HEK293 (cell line): ENCODE data around the gene LMLN.

ENCODE experiments used
- CTCF ChIA-PET: fragments of 350-600 bp; formaldehyde crosslinking; extraction: SDS; loops from one replicate; lab custom pipeline; 2021; ENCODE audit warnings: antibody characterized with exemption; lab: Yijun Ruan, JAX
- POLR2A ChIA-PET: fragments of 300-600 bp; formaldehyde crosslinking; extraction: SDS; loops from one replicate; lab custom pipeline; 2020; ENCODE audit warnings: antibody characterized with exemption, inconsistent platforms; lab: Yijun Ruan, JAX
- H3K27ac ChIP-seq: fragments of 200-500 bp; sonication (Bioruptor generic); 2 replicates; pipeline ENCODE4 v1.5.1; 2014; ENCODE audit warnings: low read depth, low read length, control low read depth, inconsistent platforms; ENCODE audit errors: extremely low read depth
- H3K36me3 ChIP-seq, 2 experiments: fragments of 200-500 bp in 1 of 2; sonication (Bioruptor generic) in 1 of 2; 1 replicate in 1 of 2; 2 replicates in 1 of 2; pipeline ENCODE4 v1.5.1; 2014 to 2017; ENCODE audit warnings: inconsistent platforms in 2 of 2, low read length in 2 of 2; ENCODE audit not compliant: control insufficient read depth in 2 of 2, insufficient read depth in 1 of 2
- H3K4me1 ChIP-seq: fragments of 200-500 bp; sonication (Bioruptor generic); 2 replicates; pipeline ENCODE4 v1.5.1; 2014; ENCODE audit warnings: mild to moderate bottlenecking, low read length, inconsistent platforms; ENCODE audit not compliant: control insufficient read depth, insufficient read depth
- H3K4me3 ChIP-seq: 2 replicates; pipeline ENCODE4 v1.5.1; 2011; ENCODE audit warnings: low read depth, mild to moderate bottlenecking, control low read depth, low read length, moderate library complexity
- H3K9me3 ChIP-seq: fragments of 200-500 bp; sonication (Bioruptor generic); 2 replicates; pipeline ENCODE4 v1.5.1; 2014; ENCODE audit warnings: low read depth, low read length, inconsistent platforms; ENCODE audit not compliant: control insufficient read depth, insufficient read depth
- OVOL3 ChIP-seq: fragments of 450-650 bp; formaldehyde crosslinking; IDR thresholded peaks from 2 replicates; pipeline ENCODE4 v1.5.1; 2016; ENCODE audit warnings: missing biosample characterization, missing genetic modification characterization
- ZNF121 ChIP-seq: fragments of 450-650 bp; formaldehyde crosslinking; IDR thresholded peaks from 2 replicates; pipeline ENCODE4 v1.5.1; 2016; ENCODE audit warnings: missing biosample characterization, missing genetic modification characterization
- ZNF146 ChIP-seq: fragments of 450-650 bp; formaldehyde crosslinking; IDR thresholded peaks from 2 replicates; pipeline ENCODE4 v1.5.1; 2016; ENCODE audit warnings: missing biosample characterization, missing genetic modification characterization
- ZNF175 ChIP-seq: fragments of 450-650 bp; formaldehyde crosslinking; IDR thresholded peaks from 2 replicates; pipeline ENCODE4 v1.5.1; 2016; ENCODE audit warnings: missing biosample characterization, missing genetic modification characterization
- ZNF23 ChIP-seq: fragments of 450-650 bp; formaldehyde crosslinking; IDR thresholded peaks from 2 replicates; pipeline ENCODE4 v1.5.1; 2016; ENCODE audit warnings: missing biosample characterization, missing genetic modification characterization, borderline replicate concordance
- ZNF24 ChIP-seq: fragments of 450-650 bp; formaldehyde crosslinking; IDR thresholded peaks from 2 replicates; pipeline ENCODE4 v1.5.1; 2016; ENCODE audit warnings: missing biosample characterization, missing genetic modification characterization
- ZNF266 ChIP-seq: fragments of 450-650 bp; formaldehyde crosslinking; IDR thresholded peaks from 2 replicates; pipeline ENCODE4 v1.5.1; 2016; ENCODE audit warnings: missing biosample characterization, missing genetic modification characterization, low read depth
- ZNF391 ChIP-seq: fragments of 450-650 bp; formaldehyde crosslinking; IDR thresholded peaks from 2 replicates; pipeline ENCODE4 v1.5.1; 2016; ENCODE audit warnings: low read depth, missing biosample characterization, missing genetic modification characterization, borderline replicate concordance
- ZNF394 ChIP-seq: fragments of 450-650 bp; formaldehyde crosslinking; IDR thresholded peaks from 2 replicates; pipeline ENCODE4 v1.5.1; 2016; ENCODE audit warnings: missing biosample characterization, missing genetic modification characterization, mild to moderate bottlenecking, moderate library complexity, borderline replicate concordance
- ZNF404 ChIP-seq: fragments of 450-650 bp; formaldehyde crosslinking; IDR thresholded peaks from 2 replicates; pipeline ENCODE4 v1.5.1; 2017; ENCODE audit warnings: missing biosample characterization, missing genetic modification characterization
- ZNF423 ChIP-seq: fragments of 450-650 bp; formaldehyde crosslinking; IDR thresholded peaks from 2 replicates; pipeline ENCODE4 v1.5.1; 2016; ENCODE audit warnings: missing biosample characterization, missing genetic modification characterization
- ZNF501 ChIP-seq: fragments of 450-650 bp; formaldehyde crosslinking; IDR thresholded peaks from 2 replicates; pipeline ENCODE4 v1.5.1; 2016; ENCODE audit warnings: missing biosample characterization, missing genetic modification characterization
- ZNF600 ChIP-seq: fragments of 450-650 bp; formaldehyde crosslinking; IDR thresholded peaks from 2 replicates; pipeline ENCODE4 v1.5.1; 2016; ENCODE audit warnings: missing biosample characterization, missing genetic modification characterization
- ZNF610 ChIP-seq: fragments of 450-650 bp; formaldehyde crosslinking; IDR thresholded peaks from 2 replicates; pipeline ENCODE4 v1.5.1; 2016; ENCODE audit warnings: missing biosample characterization, missing genetic modification characterization, borderline replicate concordance
- ZNF658 ChIP-seq: fragments of 450-650 bp; formaldehyde crosslinking; IDR thresholded peaks from 2 replicates; pipeline ENCODE4; 2016; ENCODE audit warnings: missing biosample characterization, missing genetic modification characterization
- ZNF664 ChIP-seq: fragments of 450-650 bp; formaldehyde crosslinking; IDR thresholded peaks from 2 replicates; pipeline ENCODE4 v1.5.1; 2016; ENCODE audit warnings: missing biosample characterization, missing genetic modification characterization
- ZNF837 ChIP-seq: fragments of 450-650 bp; formaldehyde crosslinking; IDR thresholded peaks from 2 replicates; pipeline ENCODE4 v1.5.1; 2016; ENCODE audit warnings: missing biosample characterization, missing genetic modification characterization
- TF ChIP-seq, protein P1 (sequence below): fragments of 450-650 bp; formaldehyde crosslinking; IDR thresholded peaks from 2 replicates; pipeline ENCODE4 v1.5.1; 2016; ENCODE audit warnings: missing biosample characterization, missing genetic modification characterization
- TF ChIP-seq, protein P2 (sequence below): fragments of 450-650 bp; formaldehyde crosslinking; IDR thresholded peaks from 2 replicates; pipeline ENCODE4 v1.5.1; 2016; ENCODE audit warnings: missing biosample characterization, missing genetic modification characterization, low read depth
- TF ChIP-seq, protein P3 (sequence below): fragments of 450-650 bp; formaldehyde crosslinking; IDR thresholded peaks from 2 replicates; pipeline ENCODE4 v1.5.1; 2017; ENCODE audit warnings: missing biosample characterization, missing genetic modification characterization

LMLN gene

DNA sequence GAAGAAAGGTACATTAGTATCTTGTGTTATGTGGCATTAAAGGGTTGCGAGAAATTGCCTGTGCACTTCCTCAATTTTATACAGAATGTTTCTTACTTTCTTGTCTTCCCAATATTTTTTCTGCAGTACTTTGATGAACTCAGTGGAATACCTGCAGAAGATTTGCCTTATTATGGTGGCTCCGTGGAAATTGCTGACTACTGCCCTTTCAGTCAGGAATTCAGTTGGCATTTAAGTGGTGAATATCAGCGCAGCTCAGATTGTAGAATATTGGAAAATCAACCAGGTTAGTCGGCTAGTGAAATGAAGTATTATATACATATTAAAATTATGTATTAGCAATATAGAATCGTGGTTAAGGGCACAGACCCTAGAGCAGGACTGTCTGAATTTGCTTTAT lies 61.3 kb downstream of the LMLN start:
- Histone ChIP-seq H3K4me1 (no peaks in the 10 kb centered on the region), H3K9me3 (no peaks in the 10 kb centered on the region)
- TF ChIP-seq ZNF175: no peak
- TF ChIP-seq ZNF23 (tag by site-specific recombination): no peak
- no peak for TF ChIP-seq ZNF837
- TF ChIP-seq ZNF664: no peak
- TF ChIP-seq ZNF600 (tag by site-specific recombination): no peak
- TF ChIP-seq ZNF391 (tag by site-specific recombination): no peak
- no peak for TF ChIP-seq ZNF266 (tag by site-specific recombination)
- no peak for TF ChIP-seq ZNF423 (tag by site-specific recombination)
- TF ChIP-seq, protein P1, sequence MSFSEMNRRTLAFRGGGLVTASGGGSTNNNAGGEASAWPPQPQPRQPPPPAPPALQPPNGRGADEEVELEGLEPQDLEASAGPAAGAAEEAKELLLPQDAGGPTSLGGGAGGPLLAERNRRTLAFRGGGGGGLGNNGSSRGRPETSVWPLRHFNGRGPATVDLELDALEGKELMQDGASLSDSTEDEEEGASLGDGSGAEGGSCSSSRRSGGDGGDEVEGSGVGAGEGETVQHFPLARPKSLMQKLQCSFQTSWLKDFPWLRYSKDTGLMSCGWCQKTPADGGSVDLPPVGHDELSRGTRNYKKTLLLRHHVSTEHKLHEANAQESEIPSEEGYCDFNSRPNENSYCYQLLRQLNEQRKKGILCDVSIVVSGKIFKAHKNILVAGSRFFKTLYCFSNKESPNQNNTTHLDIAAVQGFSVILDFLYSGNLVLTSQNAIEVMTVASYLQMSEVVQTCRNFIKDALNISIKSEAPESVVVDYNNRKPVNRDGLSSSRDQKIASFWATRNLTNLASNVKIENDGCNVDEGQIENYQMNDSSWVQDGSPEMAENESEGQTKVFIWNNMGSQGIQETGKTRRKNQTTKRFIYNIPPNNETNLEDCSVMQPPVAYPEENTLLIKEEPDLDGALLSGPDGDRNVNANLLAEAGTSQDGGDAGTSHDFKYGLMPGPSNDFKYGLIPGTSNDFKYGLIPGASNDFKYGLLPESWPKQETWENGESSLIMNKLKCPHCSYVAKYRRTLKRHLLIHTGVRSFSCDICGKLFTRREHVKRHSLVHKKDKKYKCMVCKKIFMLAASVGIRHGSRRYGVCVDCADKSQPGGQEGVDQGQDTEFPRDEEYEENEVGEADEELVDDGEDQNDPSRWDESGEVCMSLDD (tag by site-specific recombination): no peak
- no peak for TF ChIP-seq ZNF146
- no peak for TF ChIP-seq ZNF658 (tag by site-specific recombination)
- TF ChIP-seq ZNF404: no peak
- TF ChIP-seq, protein P2, sequence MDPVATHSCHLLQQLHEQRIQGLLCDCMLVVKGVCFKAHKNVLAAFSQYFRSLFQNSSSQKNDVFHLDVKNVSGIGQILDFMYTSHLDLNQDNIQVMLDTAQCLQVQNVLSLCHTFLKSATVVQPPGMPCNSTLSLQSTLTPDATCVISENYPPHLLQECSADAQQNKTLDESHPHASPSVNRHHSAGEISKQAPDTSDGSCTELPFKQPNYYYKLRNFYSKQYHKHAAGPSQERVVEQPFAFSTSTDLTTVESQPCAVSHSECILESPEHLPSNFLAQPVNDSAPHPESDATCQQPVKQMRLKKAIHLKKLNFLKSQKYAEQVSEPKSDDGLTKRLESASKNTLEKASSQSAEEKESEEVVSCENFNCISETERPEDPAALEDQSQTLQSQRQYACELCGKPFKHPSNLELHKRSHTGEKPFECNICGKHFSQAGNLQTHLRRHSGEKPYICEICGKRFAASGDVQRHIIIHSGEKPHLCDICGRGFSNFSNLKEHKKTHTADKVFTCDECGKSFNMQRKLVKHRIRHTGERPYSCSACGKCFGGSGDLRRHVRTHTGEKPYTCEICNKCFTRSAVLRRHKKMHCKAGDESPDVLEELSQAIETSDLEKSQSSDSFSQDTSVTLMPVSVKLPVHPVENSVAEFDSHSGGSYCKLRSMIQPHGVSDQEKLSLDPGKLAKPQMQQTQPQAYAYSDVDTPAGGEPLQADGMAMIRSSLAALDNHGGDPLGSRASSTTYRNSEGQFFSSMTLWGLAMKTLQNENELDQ (tag by site-specific recombination): no peak
- no peak for TF ChIP-seq OVOL3 (tag by site-specific recombination)
- no peak for TF ChIP-seq ZNF394
- TF ChIP-seq ZNF501 (tag by site-specific recombination): no peak
- TF ChIP-seq ZNF610 (tag by site-specific recombination): no peak
- TF ChIP-seq ZNF24 (tag by site-specific recombination): no peak
- TF ChIP-seq, all 188 proteins: peak for 0
- ChIA-PET POLR2A (no interaction called here), CTCF (no interaction called here)
- Histone ChIP-seq H3K4me3 (no peak overlapping the region), H3K27ac (no peak overlapping the region), H3K36me3 (no peaks in the 10 kb centered on the region)

DNA sequence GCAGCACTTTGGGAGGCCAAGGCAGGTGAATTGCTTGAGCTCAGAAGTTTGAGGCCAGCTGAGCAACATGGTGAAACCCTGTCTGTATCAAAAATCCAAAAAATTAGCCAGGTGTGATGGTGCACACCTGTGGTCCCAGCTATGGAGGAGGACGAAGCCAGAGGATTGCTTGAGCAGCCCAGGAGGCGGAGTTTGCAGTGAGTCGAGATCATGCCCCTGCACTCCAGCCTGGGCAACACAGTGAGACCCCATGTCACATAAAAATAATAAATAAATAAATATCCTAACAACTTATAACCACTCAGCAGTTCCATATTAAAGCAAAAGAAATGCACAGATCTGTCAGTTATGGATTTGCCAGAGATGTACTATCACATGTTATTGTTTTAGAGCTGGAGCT lies 62.6 kb downstream of the LMLN start:
- no peak overlapping the region for H3K4me3 ChIP-seq
- POLR2A ChIA-PET: no interaction called here
- no peaks in the 10 kb centered on the region for H3K36me3 ChIP-seq
- peak; percentile 64 for TF ChIP-seq ZNF121 (tag by site-specific recombination)
- TF ChIP-seq, protein P3, sequence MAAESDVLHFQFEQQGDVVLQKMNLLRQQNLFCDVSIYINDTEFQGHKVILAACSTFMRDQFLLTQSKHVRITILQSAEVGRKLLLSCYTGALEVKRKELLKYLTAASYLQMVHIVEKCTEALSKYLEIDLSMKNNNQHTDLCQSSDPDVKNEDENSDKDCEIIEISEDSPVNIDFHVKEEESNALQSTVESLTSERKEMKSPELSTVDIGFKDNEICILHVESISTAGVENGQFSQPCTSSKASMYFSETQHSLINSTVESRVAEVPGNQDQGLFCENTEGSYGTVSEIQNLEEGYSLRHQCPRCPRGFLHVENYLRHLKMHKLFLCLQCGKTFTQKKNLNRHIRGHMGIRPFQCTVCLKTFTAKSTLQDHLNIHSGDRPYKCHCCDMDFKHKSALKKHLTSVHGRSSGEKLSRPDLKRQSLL (tag by site-specific recombination): no peak
- TF ChIP-seq, all 188 proteins: peak for 1
- CTCF ChIA-PET: no interaction called here
- H3K9me3 ChIP-seq: no peaks in the 10 kb centered on the region
- no peak overlapping the region for H3K27ac ChIP-seq
- no peaks in the 10 kb centered on the region for H3K4me1 ChIP-seq
